Trophoblast cell (in vitro differentiated cells and primary cell): Measurements from ENCODE around the gene SCO1. TPM values are rescaled to one million over a fixed set of nuclear protein-coding genes. Genes with fewer than 3 reads are reported as not detected.
A peak's percentile ranks its signal among the peaks of the same experiment; 100 is the strongest.

Experiments
- DNase-seq, 2 donors: peaks; one replicate each; pipeline ENCODE4 v3.0.0-alpha.2; 2016
- H2AFZ ChIP-seq: 2 replicates; pipeline ENCODE4 v1.6.1; 2013; ENCODE audit warnings: low read length, moderate library complexity, mild to moderate bottlenecking; ENCODE audit not compliant: insufficient read depth, poor library complexity
- H2AK5ac ChIP-seq: 2 replicates; pipeline ENCODE4 v1.6.1; 2013; ENCODE audit warnings: mild to moderate bottlenecking, low read length
- H2BK120ac ChIP-seq: 2 replicates; pipeline ENCODE4 v1.6.1; 2013; ENCODE audit warnings: low read length, mild to moderate bottlenecking, moderate library complexity; ENCODE audit not compliant: insufficient read depth, poor library complexity
- H2BK12ac ChIP-seq: 2 replicates; pipeline ENCODE4 v1.6.1; 2013; ENCODE audit warnings: mild to moderate bottlenecking, low read length, moderate library complexity
- H2BK5ac ChIP-seq: 2 replicates; pipeline ENCODE4 v1.6.1; 2013; ENCODE audit warnings: low read length, low read depth, moderate library complexity, mild to moderate bottlenecking; ENCODE audit not compliant: poor library complexity
- H3K14ac ChIP-seq: 2 replicates; pipeline ENCODE4 v1.6.1; 2013; ENCODE audit warnings: mild to moderate bottlenecking, low read length
- H3K18ac ChIP-seq: 2 replicates; pipeline ENCODE4 v1.6.1; 2013; ENCODE audit warnings: mild to moderate bottlenecking, low read length
- H3K23ac ChIP-seq: 2 replicates; pipeline ENCODE4 v1.6.1; 2013; ENCODE audit warnings: low read length
- H3K27ac ChIP-seq: 2 replicates; pipeline ENCODE4 v1.5.1; 2013; ENCODE audit warnings: low read depth, mild to moderate bottlenecking, inconsistent platforms, low read length, moderate library complexity
- H3K27me3 ChIP-seq: 2 replicates; pipeline ENCODE4 v1.6.1; 2013; ENCODE audit warnings: inconsistent platforms, mild to moderate bottlenecking, low read length, moderate library complexity; ENCODE audit not compliant: insufficient read depth
- H3K36me3 ChIP-seq, 2 experiments: 1 replicate in 1 of 2; 2 replicates in 1 of 2; pipeline ENCODE4 v1.6.1; 2013; ENCODE audit warnings: low read length in 2 of 2, mild to moderate bottlenecking in 2 of 2, moderate library complexity in 1 of 2; ENCODE audit not compliant: insufficient read depth in 2 of 2, control insufficient read depth in 1 of 2
- H3K4ac ChIP-seq: 2 replicates; pipeline ENCODE4 v1.6.1; 2013; ENCODE audit warnings: low read depth, mild to moderate bottlenecking, low read length, moderate library complexity
- H3K4me1 ChIP-seq, 2 experiments: 1 replicate in 1 of 2; 2 replicates in 1 of 2; pipeline ENCODE4 v1.6.1; 2013; ENCODE audit warnings: low read length in 2 of 2, mild to moderate bottlenecking in 2 of 2, moderate library complexity in 1 of 2; ENCODE audit not compliant: insufficient read depth in 2 of 2, control insufficient read depth in 1 of 2
- H3K4me2 ChIP-seq: 2 replicates; pipeline ENCODE4 v1.6.1; 2013; ENCODE audit warnings: inconsistent platforms, mild to moderate bottlenecking, low read length, moderate library complexity
- H3K4me3 ChIP-seq: 2 replicates; pipeline ENCODE4 v1.5.1; 2013; ENCODE audit warnings: mild to moderate bottlenecking, low read depth, low read length, inconsistent platforms
- H3K79me1 ChIP-seq: one replicate; pipeline ENCODE4 v1.6.1; 2013; ENCODE audit warnings: low read length
- H3K79me2 ChIP-seq: 2 replicates; pipeline ENCODE4 v1.6.1; 2013; ENCODE audit warnings: low read length, mild to moderate bottlenecking; ENCODE audit not compliant: control insufficient read depth, insufficient read depth, poor library complexity
- H3K9ac ChIP-seq: 2 replicates; pipeline ENCODE4 v1.6.1; 2013; ENCODE audit warnings: mild to moderate bottlenecking, low read length
- H3K9me3 ChIP-seq: 2 replicates; pipeline ENCODE4 v1.6.1; 2013; ENCODE audit warnings: low read depth, mild to moderate bottlenecking, control low read depth, inconsistent platforms, low read length; ENCODE audit not compliant: insufficient read depth
- H4K12ac ChIP-seq: 2 replicates; pipeline ENCODE4 v1.6.1; 2013; ENCODE audit warnings: low read depth, mild to moderate bottlenecking, low read length, moderate library complexity
- H4K8ac ChIP-seq: 2 replicates; pipeline ENCODE4 v1.6.1; 2013; ENCODE audit warnings: low read depth, mild to moderate bottlenecking, low read length, moderate library complexity
- H4K91ac ChIP-seq: one replicate; pipeline ENCODE4 v1.6.1; 2013; ENCODE audit warnings: low read depth, mild to moderate bottlenecking, low read length, moderate library complexity
- WGBS: extraction: QIAGEN DNeasy Blood & Tissue Kit; methylation state at CpG from one replicate; pipeline ENCODE4 v1.1.7; 2013; ENCODE audit warnings: missing lambda C conversion rate; ENCODE audit not compliant: insufficient read length, insufficient coverage; ENCODE audit errors: extremely low coverage; 5-methylcytosine and 5-hydroxymethylcytosine counted together
- polyA plus RNA-seq: library from polyadenylated mRNA; stranded (reverse); fragments of 200-250 nt; gene quantifications from 2 replicates; pipeline ENCODE4 v1.2.3, GENCODE V29; 2013

Gene SCO1
- polyA plus RNA-seq: 15.2 and 15.4 TPM in 2 replicates

GRCh38 chr17:10697092-10698081, at the start of gene SCO1, which contains the start of gene ADPRM:
Gene SCO1 (minus strand): TSS chr17:10697533. CDS start chr17:10697507, 26 bp downstream.
Gene ADPRM (plus strand): TSS chr17:10697594. CDS start chr17:10704927, 7,333 bp downstream.
- H2AK5ac ChIP-seq: peak within 1 kb of the TSS; percentile 66
- DNase-seq: peak; percentile 96 to 99
- H3K23ac ChIP-seq: no peak within 1 kb of the TSS
- H4K91ac ChIP-seq: peak within 1 kb of the TSS; percentile 96
- H3K14ac ChIP-seq: peak within 1 kb of the TSS; percentile 99
- peak within 1 kb of the TSS; percentile 78 for H3K4me2 ChIP-seq
- peaks cover 0 to 2% of the 10 kb centered on the region in 2 experiments for H3K4me1 ChIP-seq
- peak within 1 kb of the TSS; percentile 97 for H3K9ac ChIP-seq
- H2BK12ac ChIP-seq: peak within 1 kb of the TSS; percentile 52
- H4K12ac ChIP-seq: peak within 1 kb of the TSS; percentile 95
- H2AFZ ChIP-seq: peak within 1 kb of the TSS; percentile 98
- H3K27me3 ChIP-seq: no peaks in the 10 kb centered on the region
- H3K4me3 ChIP-seq: peak within 1 kb of the TSS; percentile 99
- peak within 1 kb of the TSS; percentile 95 for H2BK5ac ChIP-seq
- no peaks in the 10 kb centered on the region for H3K9me3 ChIP-seq
- H3K27ac ChIP-seq: peak within 1 kb of the TSS; percentile 99
- peak within 1 kb of the TSS; percentile 97 for H3K18ac ChIP-seq
- peaks cover 9% of the 10 kb centered on the region for H3K79me1 ChIP-seq
- peaks cover 5 to 13% of the 10 kb centered on the region in 2 experiments for H3K36me3 ChIP-seq
- H3K4ac ChIP-seq: peak within 1 kb of the TSS; percentile 97
- peak within 1 kb of the TSS; percentile 98 for H4K8ac ChIP-seq
- no CpG with 5 or more reads among the region's 84 CpGs for WGBS
- H3K79me2 ChIP-seq: peaks cover 9% of the 10 kb centered on the region
- peak within 1 kb of the TSS; percentile 93 for H2BK120ac ChIP-seq

DNA sequence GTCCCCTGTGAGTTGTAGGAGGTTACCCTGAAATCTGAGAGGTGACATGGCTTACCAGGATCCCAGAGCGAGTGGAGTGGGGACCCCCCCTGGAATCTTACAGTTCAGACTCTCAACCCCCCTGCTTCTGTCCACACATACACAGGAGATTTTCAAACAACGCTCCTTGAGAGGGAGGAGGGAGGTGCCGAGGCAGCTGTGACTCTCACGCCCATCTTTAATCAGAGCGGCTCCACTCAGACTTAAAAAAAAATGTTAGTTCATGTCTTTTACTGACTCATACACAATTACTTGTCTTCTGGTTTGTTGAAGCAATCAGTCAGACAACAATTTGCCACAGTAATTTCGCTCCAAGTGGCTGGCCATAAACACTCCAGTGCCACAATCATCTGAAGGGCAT, 47.9 kb upstream of the SCO1 start:
- Histone ChIP-seq H4K91ac (no peak overlapping the region), H2AFZ (no peak overlapping the region), H3K79me1 (no peaks in the 10 kb centered on the region), H3K4me2 (no peak overlapping the region), H3K27me3 (no peaks in the 10 kb centered on the region), H3K18ac (no peak overlapping the region), H2BK120ac (no peak overlapping the region), H3K23ac (no peak overlapping the region), H3K9me3 (no peaks in the 10 kb centered on the region), H3K14ac (no peak overlapping the region), H3K4me1 (no peaks in the 10 kb centered on the region), H3K4ac (no peak overlapping the region), H4K12ac (no peak overlapping the region), H3K27ac (no peak overlapping the region), H2BK5ac (no peak overlapping the region), H2BK12ac (no peak overlapping the region), H4K8ac (no peak overlapping the region), H2AK5ac (no peak overlapping the region), H3K79me2 (no peaks in the 10 kb centered on the region), H3K4me3 (no peak overlapping the region), H3K36me3 (no peaks in the 10 kb centered on the region), H3K9ac (no peak overlapping the region)
- WGBS: no CpG with 5 or more reads among the region's 6 CpGs
- DNase-seq: no peak

GRCh38 chr17:10744501-10745000, 47.2 kb upstream of the SCO1 start:
- Histone ChIP-seq H4K91ac (no peak overlapping the region), H3K18ac (no peak overlapping the region), H3K9ac (no peak overlapping the region), H3K14ac (no peak overlapping the region), H4K8ac (no peak overlapping the region), H3K27ac (no peak overlapping the region), H3K79me2 (no peaks in the 10 kb centered on the region), H3K23ac (no peak overlapping the region), H3K4me3 (no peak overlapping the region), H3K36me3 (no peaks in the 10 kb centered on the region), H3K4ac (no peak overlapping the region), H2BK5ac (no peak overlapping the region), H2AFZ (no peak overlapping the region), H2BK12ac (no peak overlapping the region), H2AK5ac (no peak overlapping the region), H3K4me1 (no peaks in the 10 kb centered on the region), H3K4me2 (no peak overlapping the region), H3K27me3 (no peaks in the 10 kb centered on the region), H2BK120ac (no peak overlapping the region), H3K79me1 (no peaks in the 10 kb centered on the region), H3K9me3 (no peaks in the 10 kb centered on the region), H4K12ac (no peak overlapping the region)
- no CpG with 5 or more reads among the region's 7 CpGs for WGBS
- no peak for DNase-seq

DNA sequence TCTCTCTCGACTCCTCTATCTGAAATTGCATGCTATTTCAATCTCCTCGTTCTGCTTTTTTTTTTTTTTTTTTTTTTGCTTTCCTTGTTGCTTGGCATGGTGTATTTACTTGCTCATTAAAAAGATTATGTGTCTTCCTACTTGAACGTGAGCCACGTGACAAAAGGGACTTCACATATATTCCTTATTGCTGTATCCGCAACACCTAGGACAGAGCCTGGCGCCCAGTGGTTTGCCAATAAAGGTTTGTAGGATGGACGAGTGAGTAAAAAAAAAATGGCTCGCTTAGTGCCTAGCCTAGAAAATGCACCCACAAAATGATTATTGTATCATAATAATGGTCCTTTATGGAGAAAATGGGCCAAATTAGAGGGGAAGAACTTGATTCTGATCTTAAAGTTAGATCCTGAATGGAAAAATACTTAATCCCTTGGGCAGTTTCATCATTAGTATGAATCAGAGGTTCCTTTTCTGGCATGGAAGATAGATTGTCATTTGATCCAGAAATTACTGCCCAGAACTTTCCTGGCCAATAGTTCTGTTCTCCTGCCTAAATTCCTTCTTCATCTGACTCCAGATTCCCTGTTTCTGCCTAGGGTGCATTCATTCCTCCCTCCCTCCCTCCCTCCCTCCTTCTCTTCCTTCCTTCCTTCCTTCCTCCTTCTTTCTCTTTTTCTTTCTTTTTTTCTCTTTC, 46.1 kb upstream of the SCO1 start:
- H3K36me3 ChIP-seq: no peaks in the 10 kb centered on the region
- H2BK12ac ChIP-seq: no peak overlapping the region
- H3K18ac ChIP-seq: no peak overlapping the region
- H2AK5ac ChIP-seq: no peak overlapping the region
- no peak overlapping the region for H3K23ac ChIP-seq
- no peaks in the 10 kb centered on the region for H3K27me3 ChIP-seq
- no peak overlapping the region for H4K12ac ChIP-seq
- no peak for DNase-seq
- no peak overlapping the region for H3K4ac ChIP-seq
- H3K4me1 ChIP-seq: no peaks in the 10 kb centered on the region
- no peak overlapping the region for H3K27ac ChIP-seq
- no peaks in the 10 kb centered on the region for H3K79me2 ChIP-seq
- no peak overlapping the region for H2AFZ ChIP-seq
- no peaks in the 10 kb centered on the region for H3K79me1 ChIP-seq
- no peaks in the 10 kb centered on the region for H3K9me3 ChIP-seq
- no peak overlapping the region for H2BK120ac ChIP-seq
- H3K4me3 ChIP-seq: no peak overlapping the region
- no peak overlapping the region for H4K8ac ChIP-seq
- no CpG with 5 or more reads among the region's 8 CpGs for WGBS
- H4K91ac ChIP-seq: no peak overlapping the region
- H3K14ac ChIP-seq: no peak overlapping the region
- no peak overlapping the region for H3K9ac ChIP-seq
- no peak overlapping the region for H2BK5ac ChIP-seq
- no peak overlapping the region for H3K4me2 ChIP-seq
